HepG2 (cell line): Measurements from ENCODE around the gene TMTC1. TPM values are rescaled to one million over a fixed set of nuclear protein-coding genes. Genes with fewer than 3 reads are reported as not detected.

Experiments
- ATAC-seq: fragments of 200-7000 bp; cut with Tn5 transposase; 3 replicates; pipeline ENCODE4 v1.9.1; 2020; ENCODE audit warnings: mild to moderate bottlenecking, moderate library complexity
- BruUV-seq: library from RNA; stranded (reverse); fragments of 400-500 nt; replicated peaks from 2 replicates; lab custom pipeline; 2021; lab: Mats Ljungman, UMichigan
- CTCF ChIA-PET: fragments of 300-600 bp; formaldehyde crosslinking; extraction: SDS; loops from one replicate; lab custom pipeline; 2021; ENCODE audit warnings: low total read pairs, inconsistent platforms, low intra/inter-chr PET ratio; lab: Yijun Ruan, JAX
- POLR2A ChIA-PET: fragments of 350-600 bp; sonication (Branson Sonifier 250); formaldehyde crosslinking; loops from one replicate; lab custom pipeline; 2020; ENCODE audit warnings: antibody characterized with exemption, inconsistent platforms; lab: Yijun Ruan, JAX
- DNase-seq: peaks from one replicate; pipeline ENCODE4 v3.0.0-alpha.2; 2015; ENCODE audit warnings: low spot score
- FAIRE-seq: peaks from 3 replicates; lab custom pipeline; 2011; peaks lifted over from hg19 to GRCh38; lab: Jason Lieb, UNC
- H2AFZ ChIP-seq: one replicate; pipeline ENCODE4 v1.6.1; 2011; ENCODE audit warnings: low read length, inconsistent platforms
- H3K27ac ChIP-seq: fragments of 300-600 bp; 3 replicates; pipeline ENCODE4 v1.8.0; 2011; ENCODE audit warnings: mixed run types, mild to moderate bottlenecking, mixed read lengths, low read length, inconsistent platforms; ENCODE audit not compliant: insufficient read depth; ENCODE audit errors: extremely low read length
- H3K27me3 ChIP-seq, 2 experiments: fragments of 200-600 bp in 1 of 2; 2 replicates in 1 of 2; 3 replicates in 1 of 2; pipeline versions ENCODE4 v1.6.0 to v1.8.0; 2011; ENCODE audit warnings: low read length in 2 of 2, mild to moderate bottlenecking in 2 of 2, moderate library complexity in 2 of 2, inconsistent platforms in 1 of 2; ENCODE audit not compliant: insufficient read depth in 2 of 2, control insufficient read depth in 1 of 2
- H3K36me3 ChIP-seq, 2 experiments: fragments of 200-600 bp in 1 of 2; replicated peaks in 1 of 2; 2 replicates in 1 of 2; 3 replicates in 1 of 2; pipeline versions ENCODE4 v1.5.1 to v1.8.0; 2011; ENCODE audit warnings: low read length in 2 of 2, inconsistent platforms in 1 of 2; ENCODE audit not compliant: insufficient read depth in 2 of 2, control insufficient read depth in 1 of 2
- H3K4me1 ChIP-seq: 2 replicates; pipeline ENCODE4 v1.5.1; 2012; ENCODE audit warnings: low read length, inconsistent platforms; ENCODE audit not compliant: insufficient read depth
- H3K4me2 ChIP-seq: 2 replicates; pipeline ENCODE4 v1.6.0; 2011; ENCODE audit warnings: low read depth, low read length, inconsistent platforms
- H3K4me3 ChIP-seq, 3 experiments: fragments of 200-600 bp in 1 of 3; sonication (generic), shearing (Covaris generic) in 1 of 3; replicated peaks in 1 of 3; 2 replicates each; pipeline ENCODE4 v1.5.1; 2011 to 2016; ENCODE audit warnings: low read length in 3 of 3, inconsistent platforms in 2 of 3, low read depth in 2 of 3, mild to moderate bottlenecking in 2 of 3, control low read depth in 1 of 3, mixed read lengths in 1 of 3; ENCODE audit not compliant: insufficient read depth in 1 of 3
- H3K79me2 ChIP-seq: one replicate; pipeline ENCODE4 v1.6.1; 2011; ENCODE audit warnings: low read length, inconsistent platforms; ENCODE audit not compliant: insufficient read depth
- H3K9ac ChIP-seq: 2 replicates; pipeline ENCODE4 v1.6.0; 2011; ENCODE audit warnings: mild to moderate bottlenecking, low read depth, low read length, inconsistent platforms; ENCODE audit not compliant: insufficient read depth
- H3K9me3 ChIP-seq: 2 replicates; pipeline ENCODE4 v1.5.1; 2012; ENCODE audit warnings: mild to moderate bottlenecking, low read length
- H4K20me1 ChIP-seq: 2 replicates; pipeline ENCODE4 v1.6.0; 2011; ENCODE audit warnings: inconsistent platforms, mild to moderate bottlenecking, low read length, moderate library complexity; ENCODE audit not compliant: insufficient read depth
- NR2F2 ChIP-seq: IDR thresholded peaks from 2 replicates; pipeline ENCODE4 v1.6.1; 2012; ENCODE audit warnings: low read depth, inconsistent platforms, borderline replicate concordance
- TOE1 ChIP-seq: sonication (generic); formaldehyde crosslinking; IDR thresholded peaks from 2 replicates; pipeline ENCODE4 v1.4.0; 2020; ENCODE audit warnings: mild to moderate bottlenecking, missing genetic modification reagents
- ZNF253 ChIP-seq: sonication (generic); formaldehyde crosslinking; IDR thresholded peaks from 2 replicates; pipeline ENCODE4 v1.8.0; 2022; ENCODE audit warnings: mild to moderate bottlenecking, missing genetic modification reagents, borderline replicate concordance
- ZNF564 ChIP-seq: sonication (generic); formaldehyde crosslinking; IDR thresholded peaks from 2 replicates; pipeline ENCODE4 v1.8.1; 2023; ENCODE audit warnings: mild to moderate bottlenecking, missing genetic modification reagents
- WGBS: methylation state at CpG from one replicate; pipeline ENCODE4 v1.1.6; 2017; ENCODE audit warnings: low lambda C conversion rate; 5-methylcytosine and 5-hydroxymethylcytosine counted together
- in situ Hi-C: cut with HindIII; loops from 2 replicates; pipeline ENCODE4 v1.10.0; 2017; ENCODE audit warnings: low pct_unique_long_range_greater_than_20kb; ENCODE audit not compliant: extremely low pct_ligation_motif_present
- intact Hi-C: fragments of 100-400 bp; cut with micrococcal nuclease; formaldehyde crosslinking; loops from one replicate; pipeline ENCODE4 v1.10.0; 2022; ENCODE audit not compliant: unreplicated experiment
- polyA plus RNA-seq, 8 experiments: library from polyadenylated mRNA; depleted of rRNA in 3 of 8; stranded (reverse) in 7 of 8; unstranded in 1 of 8; fragments of >200 nt; fragmentation: Illumina TruSeq in 4 of 8; extraction: Trizol in 4 of 8; gene quantifications; 2 replicates each; pipeline versions ENCODE4 v1.2.1 to v1.2.3, GENCODE V29; 2011 to 2016; ENCODE audit warnings: low read depth in 4 of 8, missing spikeins in 1 of 8, mixed read lengths in 1 of 8; ENCODE audit not compliant: insufficient read depth in 1 of 8
- total RNA-seq, 5 experiments: library from RNA; depleted of rRNA; stranded (reverse); fragments of >200 nt; fragmentation: Illumina TruSeq; extraction: Trizol; gene quantifications; 2 replicates each; pipeline ENCODE4 v1.2.3, GENCODE V29; 2016; ENCODE audit warnings: low read depth in 1 of 5

TMTC1 gene
- total and polyA plus RNA-seq, 2 of the 13 experiments (the other 11 are each of a cell fraction or from before 2014, with no cell fraction given): 0.69 to 1.8 TPM

DNA sequence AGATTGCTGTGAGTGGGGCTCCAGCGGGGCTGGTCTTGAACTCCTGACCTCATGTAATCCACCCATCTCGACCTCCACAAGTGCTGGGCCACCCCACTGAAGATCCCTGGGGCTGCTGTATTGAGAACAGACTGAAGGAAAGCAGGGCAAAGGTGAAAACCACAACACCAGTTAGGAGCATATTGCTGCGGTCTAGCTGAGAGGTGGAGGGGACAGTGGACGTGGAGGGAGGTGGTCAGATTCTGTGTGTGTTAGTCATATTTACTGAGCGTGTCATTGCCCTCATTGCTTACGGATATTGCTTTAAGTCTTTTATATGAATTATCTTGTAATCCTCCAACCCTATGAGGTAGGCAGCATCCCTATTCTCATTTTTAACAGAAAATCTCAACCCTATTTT, 217.3 kb downstream of the TMTC1 start:
- TF ChIP-seq TOE1 (CRISPR knock-in tag): no peak
- no peaks in the 10 kb centered on the region for H3K9me3 ChIP-seq
- FAIRE-seq (no peak), DNase-seq (no peak), ATAC-seq (no peak; the same call in 2 of the 3 replicates)
- ChIA-PET POLR2A (no interaction called here), CTCF (no interaction called here)
- 0 out of 2 replicates have a peak, but pooled peaks cover 6% of the 10 kb centered on the region for H3K4me1 ChIP-seq
- intact Hi-C loops (no loop called here), in situ Hi-C loops (no loop called here)
- BruUV-seq: no TSS peak
- no peaks in the 10 kb centered on the region for H3K79me2 ChIP-seq
- no peak overlapping the region for H2AFZ ChIP-seq
- H3K27me3 ChIP-seq: no peaks in the 10 kb centered on the region; a peak in 1 of 5 replicates
- no peaks in the 10 kb centered on the region for H3K36me3 ChIP-seq
- no peak overlapping the region for H3K4me3 ChIP-seq
- H3K27ac ChIP-seq: no peak overlapping the region
- WGBS: 54% methylated on average over 5 of the region's 6 CpGs
- no peaks in the 10 kb centered on the region for H4K20me1 ChIP-seq
- no peak overlapping the region for H3K9ac ChIP-seq
- no peak overlapping the region for H3K4me2 ChIP-seq

DNA sequence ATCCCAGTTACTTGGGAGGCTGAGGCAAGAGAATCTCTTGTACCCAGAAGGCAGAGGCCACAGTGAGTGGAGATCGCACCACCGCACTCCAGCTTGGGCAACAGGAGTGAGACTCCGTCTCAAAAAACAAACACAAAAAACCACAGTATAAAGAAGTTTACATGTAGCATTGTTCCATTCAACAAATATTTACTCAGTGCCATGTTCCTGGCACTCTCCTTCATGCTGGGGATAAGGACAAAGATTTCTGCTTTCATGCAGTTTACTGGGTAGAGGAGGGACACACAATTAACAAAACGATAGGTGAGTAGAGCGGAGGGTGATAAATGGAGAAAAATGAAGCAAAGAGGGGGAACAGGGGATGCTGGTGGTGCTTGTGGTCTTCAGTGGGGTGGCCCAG, 218.0 kb downstream of the TMTC1 start:
- ATAC-seq (no peak), DNase-seq (no peak)

DNA sequence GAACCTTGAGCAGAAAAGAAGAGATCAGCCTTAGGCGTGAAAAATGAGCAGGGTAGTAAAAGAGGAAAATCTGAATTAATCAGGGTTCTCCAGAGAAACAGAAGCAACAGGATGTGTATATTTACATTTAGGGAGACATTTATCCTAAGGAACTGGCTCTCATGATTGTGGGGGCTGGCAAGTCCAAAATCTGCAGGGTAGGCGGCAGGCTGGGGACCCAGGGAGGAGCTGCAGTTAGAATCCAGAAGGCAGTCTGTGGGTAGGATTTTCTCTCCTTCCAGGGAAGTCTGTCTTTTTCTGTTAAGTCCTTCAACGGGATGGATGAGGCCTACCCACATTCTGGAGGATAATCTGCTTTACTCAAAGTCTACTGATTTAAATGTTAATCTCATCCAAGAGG, 218.8 kb downstream of the TMTC1 start:
- WGBS: 87% methylated on average over 3 of the region's 3 CpGs

More for the DNA sequence above, 218.0 kb downstream of the TMTC1 start:
- no peaks in the 10 kb centered on the region for H3K36me3 ChIP-seq
- CTCF ChIA-PET: no interaction called here
- H3K4me2 ChIP-seq: no peak overlapping the region
- no peak overlapping the region for H2AFZ ChIP-seq
- no peak for TF ChIP-seq NR2F2
- TF ChIP-seq, all 625 proteins: peak for 0
- POLR2A ChIA-PET: no interaction called here
- BruUV-seq: no TSS peak
- Histone ChIP-seq H3K4me1 (0 out of 2 replicates have a peak, but pooled peaks cover 6% of the 10 kb centered on the region), H3K4me3 (no peak overlapping the region), H3K27me3 (no peaks in the 10 kb centered on the region; a peak in 1 of 5 replicates), H3K9me3 (no peaks in the 10 kb centered on the region), H3K79me2 (no peaks in the 10 kb centered on the region), H4K20me1 (no peaks in the 10 kb centered on the region), H3K9ac (no peak overlapping the region), H3K27ac (no peak overlapping the region)
- intact Hi-C loops: no loop called here
- WGBS: 82% methylated on average over 5 of the region's 5 CpGs
- no peak for FAIRE-seq
- in situ Hi-C loops: no loop called here

More for the DNA sequence above, 218.8 kb downstream of the TMTC1 start:
- intact Hi-C loops (no loop called here), in situ Hi-C loops (no loop called here)
- no TSS peak for BruUV-seq
- H3K4me2 ChIP-seq: no peak overlapping the region
- no peak overlapping the region for H2AFZ ChIP-seq
- ChIA-PET POLR2A (no interaction called here), CTCF (no interaction called here)
- H3K27me3 ChIP-seq: no peaks in the 10 kb centered on the region; a peak in 1 of 5 replicates
- FAIRE-seq (no peak), DNase-seq (no peak), ATAC-seq (no peak)
- no peaks in the 10 kb centered on the region for H4K20me1 ChIP-seq
- H3K9ac ChIP-seq: no peak overlapping the region
- TF ChIP-seq ZNF253 (CRISPR knock-in tag) (no peak), ZNF564 (CRISPR knock-in tag) (peak; percentile 29; the same call in 1 of the 2 replicates)
- no peaks in the 10 kb centered on the region for H3K9me3 ChIP-seq
- 0 out of 2 replicates have a peak, but pooled peaks cover 6% of the 10 kb centered on the region for H3K4me1 ChIP-seq
- no peaks in the 10 kb centered on the region for H3K79me2 ChIP-seq
- no peak overlapping the region for H3K27ac ChIP-seq
- no peak overlapping the region for H3K4me3 ChIP-seq
- no peaks in the 10 kb centered on the region for H3K36me3 ChIP-seq
